ENCODE data around the gene ARHGEF10L. TPM values are rescaled to one million over a fixed set of nuclear protein-coding genes. Genes with fewer than 3 reads are reported as not detected.

The ARHGEF10L gene
- total and polyA plus RNA-seq, 5 donors from 2014 or later: not detected

GRCh38 chr1:17601643-17602382, 62.3 kb downstream of the ARHGEF10L start:
- Mint-ChIP-seq H3K4me1 (no peaks in the 10 kb centered on the region), H3K36me3 (no peaks in the 10 kb centered on the region), H3K4me3 (no peak overlapping the region), H3K9me3 (no peaks in the 10 kb centered on the region), H3K27ac (no peak overlapping the region), H3K27me3 (no peaks in the 10 kb centered on the region)
- ATAC-seq (ENCODE audit: low read depth in 2 of 2) (no peak), DNase-seq (no peak)
- Histone ChIP-seq H3K9me3 (ENCODE audit: control insufficient read depth in 2 of 2, low read length in 2 of 2) (no peaks in the 10 kb centered on the region), H3K27me3 (ENCODE audit: control insufficient read depth, insufficient read depth, low read length) (no peaks in the 10 kb centered on the region), H3K27ac (ENCODE audit: insufficient read depth, low read length, poor library complexity, severe bottlenecking) (no peak overlapping the region), H3K36me3 (ENCODE audit: control insufficient read depth, insufficient read depth, low read length) (no peaks in the 10 kb centered on the region), H3K4me3 (ENCODE audit: low read depth, low read length) (no peak overlapping the region), H3K4me1 (ENCODE audit: control insufficient read depth, insufficient read depth, low read length, poor library complexity, severe bottlenecking) (no peaks in the 10 kb centered on the region)

- Mint-ChIP-seq H3K27me3 (no peaks in the 10 kb centered on the region), H3K9me3 (no peaks in the 10 kb centered on the region), H3K4me1 (no peaks in the 10 kb centered on the region), H3K27ac (no peak overlapping the region), H3K36me3 (no peaks in the 10 kb centered on the region), H3K4me3 (no peak overlapping the region)
- Histone ChIP-seq H3K27me3 (ENCODE audit: control insufficient read depth, insufficient read depth, low read length) (no peaks in the 10 kb centered on the region), H3K27ac (ENCODE audit: insufficient read depth, low read length, poor library complexity, severe bottlenecking) (no peak overlapping the region), H3K4me1 (ENCODE audit: control insufficient read depth, insufficient read depth, low read length, poor library complexity, severe bottlenecking) (no peaks in the 10 kb centered on the region), H3K4me3 (ENCODE audit: low read depth, low read length) (no peak overlapping the region), H3K36me3 (ENCODE audit: control insufficient read depth, insufficient read depth, low read length) (no peaks in the 10 kb centered on the region), H3K9me3 (ENCODE audit: control insufficient read depth in 2 of 2, low read length in 2 of 2) (no peaks in the 10 kb centered on the region)
- ATAC-seq (ENCODE audit: low read depth in 2 of 2) (no peak), DNase-seq (no peak)
These were observed 63.8 kb downstream of the ARHGEF10L start for GRCh38 chr1:17603091-17603841.

- H3K27me3 Mint-ChIP-seq: no peaks in the 10 kb centered on the region
- H3K4me1 ChIP-seq (ENCODE audit: control insufficient read depth, insufficient read depth, low read length, poor library complexity, severe bottlenecking): no peaks in the 10 kb centered on the region
- no peaks in the 10 kb centered on the region for H3K9me3 Mint-ChIP-seq
- no peaks in the 10 kb centered on the region for H3K27me3 ChIP-seq (ENCODE audit: control insufficient read depth, insufficient read depth, low read length)
- ATAC-seq (ENCODE audit: low read depth in 2 of 2): no peak
- no peaks in the 10 kb centered on the region for H3K36me3 Mint-ChIP-seq
- H3K27ac ChIP-seq (ENCODE audit: insufficient read depth, low read length, poor library complexity, severe bottlenecking): no peak overlapping the region
- no peak for DNase-seq
- H3K36me3 ChIP-seq (ENCODE audit: control insufficient read depth, insufficient read depth, low read length): no peaks in the 10 kb centered on the region
- H3K27ac Mint-ChIP-seq: no peak overlapping the region
- H3K4me3 ChIP-seq (ENCODE audit: low read depth, low read length): no peak overlapping the region
- no peak overlapping the region for H3K4me3 Mint-ChIP-seq
- H3K4me1 Mint-ChIP-seq: no peaks in the 10 kb centered on the region
- H3K9me3 ChIP-seq (ENCODE audit: control insufficient read depth in 2 of 2, low read length in 2 of 2): no peaks in the 10 kb centered on the region
These were observed 66.3 kb downstream of the ARHGEF10L start for GRCh38 chr1:17605582-17606344.

DNA sequence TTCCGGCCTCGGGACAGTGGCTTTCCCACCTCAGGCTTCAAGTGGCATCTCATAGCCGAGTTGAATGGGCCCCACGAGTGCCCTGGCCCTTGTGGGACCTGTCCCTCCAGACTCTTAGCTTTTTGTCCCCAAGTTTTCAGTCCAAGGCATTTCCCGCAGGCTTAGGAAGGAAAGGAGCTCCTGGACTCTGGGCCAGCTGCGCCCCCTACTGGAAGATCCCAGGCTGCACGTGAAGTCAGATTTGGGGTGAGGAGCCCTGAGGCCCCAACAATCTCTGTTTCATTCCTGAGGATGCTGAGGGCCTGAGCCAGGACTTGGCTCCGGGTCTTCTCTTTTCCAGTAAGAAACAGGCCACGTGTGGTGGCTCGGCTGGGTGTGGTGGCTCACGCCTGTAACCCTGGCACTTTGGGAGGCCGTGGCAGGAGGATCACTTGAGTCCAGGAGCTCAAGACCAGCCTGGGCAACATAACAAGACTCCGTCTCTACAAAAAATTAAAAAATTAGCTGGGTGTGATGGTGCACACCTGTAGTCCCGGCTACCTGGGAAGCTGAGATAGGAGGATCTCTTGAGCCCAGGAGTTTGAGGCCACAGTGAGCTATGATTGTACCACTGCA, 67.4 kb downstream of the ARHGEF10L start:
- Histone ChIP-seq H3K4me3 (ENCODE audit: low read depth, low read length) (no peak overlapping the region), H3K36me3 (ENCODE audit: control insufficient read depth, insufficient read depth, low read length) (no peaks in the 10 kb centered on the region), H3K4me1 (ENCODE audit: control insufficient read depth, insufficient read depth, low read length, poor library complexity, severe bottlenecking) (no peaks in the 10 kb centered on the region), H3K9me3 (ENCODE audit: control insufficient read depth in 2 of 2, low read length in 2 of 2) (no peaks in the 10 kb centered on the region), H3K27ac (ENCODE audit: insufficient read depth, low read length, poor library complexity, severe bottlenecking) (no peak overlapping the region), H3K27me3 (ENCODE audit: control insufficient read depth, insufficient read depth, low read length) (no peaks in the 10 kb centered on the region)
- H3K27ac Mint-ChIP-seq: no peak overlapping the region
- H3K36me3 Mint-ChIP-seq: no peaks in the 10 kb centered on the region
- H3K4me1 Mint-ChIP-seq: no peaks in the 10 kb centered on the region
- DNase-seq: peak in 2 of 3 donors; percentile 8 to 37
- H3K4me3 Mint-ChIP-seq: no peak overlapping the region
- no peaks in the 10 kb centered on the region for H3K9me3 Mint-ChIP-seq
- no peaks in the 10 kb centered on the region for H3K27me3 Mint-ChIP-seq
- ATAC-seq (ENCODE audit: low read depth in 2 of 2): no peak

DNA sequence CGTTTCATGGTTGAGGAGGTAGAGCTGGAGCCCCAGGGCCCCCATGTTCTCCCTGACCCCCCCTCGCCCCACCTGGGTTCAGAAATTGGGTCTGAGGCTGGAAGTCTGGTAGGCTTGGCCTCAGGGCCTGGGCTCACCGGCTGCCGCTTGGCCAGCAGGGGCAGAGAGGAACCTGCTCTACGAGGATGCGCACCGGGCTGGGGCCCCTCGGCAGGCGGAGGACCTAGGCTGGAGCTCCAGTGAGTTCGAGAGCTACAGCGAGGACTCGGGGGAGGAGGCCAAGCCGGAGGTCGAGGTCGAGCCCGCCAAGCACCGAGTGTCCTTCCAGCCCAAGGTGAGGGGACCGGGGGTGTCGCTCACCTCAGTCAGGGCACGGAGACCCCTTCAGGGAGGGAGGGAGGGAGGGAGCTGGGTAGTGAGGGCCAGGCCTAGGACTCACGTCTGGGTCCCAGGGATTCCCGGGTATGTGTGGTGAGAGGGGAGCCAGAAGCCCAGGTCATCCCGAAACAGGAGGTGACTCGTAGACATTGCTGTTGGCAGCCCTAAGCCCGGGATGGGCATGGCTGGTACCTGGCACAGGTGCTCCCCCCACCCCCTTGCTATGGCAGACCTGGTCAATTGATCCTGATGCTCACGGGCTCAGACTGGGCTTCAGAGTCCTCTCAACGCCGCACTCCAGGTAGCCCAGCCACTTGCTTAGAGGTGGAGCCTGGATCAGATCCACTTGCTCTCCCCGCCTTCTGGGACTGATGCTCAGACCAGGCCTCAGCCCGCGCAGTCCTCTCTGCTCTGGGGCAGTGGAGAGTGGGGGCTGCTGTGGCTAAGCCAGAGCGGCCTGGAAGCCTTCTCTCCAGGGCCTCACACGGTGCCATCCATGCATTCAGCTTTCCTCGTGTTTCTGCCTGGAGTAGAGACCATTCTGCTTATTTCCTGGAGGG, 68.4 kb downstream of the ARHGEF10L start:
- ATAC-seq (ENCODE audit: low read depth in 2 of 2) (no peak), DNase-seq (no peak)
- Histone ChIP-seq H3K27me3 (ENCODE audit: control insufficient read depth, insufficient read depth, low read length) (no peaks in the 10 kb centered on the region), H3K4me3 (ENCODE audit: low read depth, low read length) (no peak overlapping the region), H3K36me3 (ENCODE audit: control insufficient read depth, insufficient read depth, low read length) (no peaks in the 10 kb centered on the region), H3K4me1 (ENCODE audit: control insufficient read depth, insufficient read depth, low read length, poor library complexity, severe bottlenecking) (no peaks in the 10 kb centered on the region), H3K27ac (ENCODE audit: insufficient read depth, low read length, poor library complexity, severe bottlenecking) (no peak overlapping the region), H3K9me3 (ENCODE audit: control insufficient read depth in 2 of 2, low read length in 2 of 2) (no peaks in the 10 kb centered on the region)
- Mint-ChIP-seq H3K27me3 (no peaks in the 10 kb centered on the region), H3K4me1 (no peaks in the 10 kb centered on the region), H3K36me3 (no peaks in the 10 kb centered on the region), H3K4me3 (no peak overlapping the region), H3K27ac (no peak overlapping the region), H3K9me3 (no peaks in the 10 kb centered on the region)

GRCh38 chr1:17609529-17609928, 70.0 kb downstream of the ARHGEF10L start:
- Mint-ChIP-seq H3K27me3 (peaks cover 4% of the 10 kb centered on the region), H3K4me3 (no peak overlapping the region), H3K27ac (no peak overlapping the region), H3K4me1 (no peaks in the 10 kb centered on the region), H3K9me3 (no peaks in the 10 kb centered on the region), H3K36me3 (no peaks in the 10 kb centered on the region)
- no peaks in the 10 kb centered on the region for H3K27me3 ChIP-seq (ENCODE audit: control insufficient read depth, insufficient read depth, low read length)
- H3K4me1 ChIP-seq (ENCODE audit: control insufficient read depth, insufficient read depth, low read length, poor library complexity, severe bottlenecking): no peaks in the 10 kb centered on the region
- H3K9me3 ChIP-seq (ENCODE audit: control insufficient read depth in 2 of 2, low read length in 2 of 2): no peaks in the 10 kb centered on the region
- DNase-seq: no peak
- no peak overlapping the region for H3K27ac ChIP-seq (ENCODE audit: insufficient read depth, low read length, poor library complexity, severe bottlenecking)
- no peak overlapping the region for H3K4me3 ChIP-seq (ENCODE audit: low read depth, low read length)
- no peak for ATAC-seq (ENCODE audit: low read depth in 2 of 2)
- no peaks in the 10 kb centered on the region for H3K36me3 ChIP-seq (ENCODE audit: control insufficient read depth, insufficient read depth, low read length)

DNA sequence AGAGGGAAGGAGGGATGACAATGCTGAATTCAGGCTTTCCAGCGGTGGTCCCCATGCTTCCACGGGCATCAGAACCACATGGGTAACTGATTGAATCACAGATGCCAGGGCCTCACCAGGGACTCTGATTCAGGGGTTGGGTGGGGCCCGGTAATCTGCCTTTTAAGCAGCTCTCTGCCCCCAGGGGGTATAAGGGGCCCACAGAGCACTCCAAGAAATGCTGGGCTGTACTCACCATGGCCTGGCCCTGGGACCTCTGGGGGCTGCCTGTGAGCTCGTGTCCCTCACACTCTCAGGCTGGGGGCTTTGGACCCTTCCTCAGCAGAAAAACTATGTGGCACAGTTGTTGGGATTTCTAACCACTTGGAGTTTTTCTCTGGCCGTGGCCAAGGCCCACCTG, 70.6 kb downstream of the ARHGEF10L start:
- H3K4me1 Mint-ChIP-seq: no peaks in the 10 kb centered on the region
- H3K4me3 Mint-ChIP-seq: no peak overlapping the region
- no peaks in the 10 kb centered on the region for H3K9me3 ChIP-seq (ENCODE audit: control insufficient read depth in 2 of 2, low read length in 2 of 2)
- no peak overlapping the region for H3K27ac Mint-ChIP-seq
- no peaks in the 10 kb centered on the region for H3K36me3 Mint-ChIP-seq
- H3K27me3 Mint-ChIP-seq: peaks cover 4% of the 10 kb centered on the region
- H3K27me3 ChIP-seq (ENCODE audit: control insufficient read depth, insufficient read depth, low read length): no peaks in the 10 kb centered on the region
- DNase-seq (no peak), ATAC-seq (ENCODE audit: low read depth in 2 of 2) (no peak)
- H3K4me3 ChIP-seq (ENCODE audit: low read depth, low read length): no peak overlapping the region
- H3K27ac ChIP-seq (ENCODE audit: insufficient read depth, low read length, poor library complexity, severe bottlenecking): no peak overlapping the region
- H3K4me1 ChIP-seq (ENCODE audit: control insufficient read depth, insufficient read depth, low read length, poor library complexity, severe bottlenecking): no peaks in the 10 kb centered on the region
- no peaks in the 10 kb centered on the region for H3K9me3 Mint-ChIP-seq
- no peaks in the 10 kb centered on the region for H3K36me3 ChIP-seq (ENCODE audit: control insufficient read depth, insufficient read depth, low read length)

Measured in CD4-positive, CD25-positive, alpha-beta regulatory T cell (primary cell).